HL-60 (cell line): ENCODE data around the gene PRRX2.

Source experiments
- DNase-seq, 2 experiments: peaks; one replicate each; pipeline ENCODE4 v3.0.0-alpha.2; 2010 to 2020; ENCODE audit warnings: low read depth in 1 of 2, low spot score in 1 of 2
- H3K27ac ChIP-seq: fragments of 250-450 bp; sonication (Bioruptor Pico); replicated peaks from 2 replicates; pipeline ENCODE4 v1.5.1; 2020; ENCODE audit warnings: mild to moderate bottlenecking, moderate library complexity
- H3K27me3 ChIP-seq: fragments of 250-450 bp; sonication (Bioruptor Pico); 2 replicates; pipeline ENCODE4 v1.5.1; 2021; ENCODE audit warnings: mild to moderate bottlenecking, moderate library complexity; ENCODE audit not compliant: insufficient read depth, poor library complexity, severe bottlenecking
- H3K4me3 ChIP-seq: replicated peaks from 2 replicates; pipeline ENCODE4 v1.5.1; 2011; ENCODE audit warnings: mild to moderate bottlenecking, control low read depth, low read length; ENCODE audit not compliant: insufficient read depth
- GABPA ChIP-seq: IDR thresholded peaks from 2 replicates; pipeline ENCODE4 v1.6.1; 2012; ENCODE audit warnings: low read depth
- POLR2AphosphoS5 ChIP-seq: IDR thresholded peaks from 2 replicates; pipeline ENCODE4 v1.6.1; 2012; ENCODE audit warnings: low read depth
- SPI1 ChIP-seq: IDR thresholded peaks from 2 replicates; pipeline ENCODE4 v1.6.1; 2012; ENCODE audit warnings: low read depth, mild to moderate bottlenecking, borderline replicate concordance
- TF ChIP-seq, protein P1 (sequence below): IDR thresholded peaks from one replicate; pipeline ENCODE4 v1.5.1; 2011; ENCODE audit warnings: low read length, control low read depth, inconsistent platforms; ENCODE audit not compliant: insufficient read depth
- TF ChIP-seq, protein P2 (sequence below): IDR thresholded peaks from 2 replicates; pipeline ENCODE4 v1.6.1; 2012; ENCODE audit warnings: low read depth; ENCODE audit not compliant: insufficient replicate concordance

The PRRX2 gene

DNA sequence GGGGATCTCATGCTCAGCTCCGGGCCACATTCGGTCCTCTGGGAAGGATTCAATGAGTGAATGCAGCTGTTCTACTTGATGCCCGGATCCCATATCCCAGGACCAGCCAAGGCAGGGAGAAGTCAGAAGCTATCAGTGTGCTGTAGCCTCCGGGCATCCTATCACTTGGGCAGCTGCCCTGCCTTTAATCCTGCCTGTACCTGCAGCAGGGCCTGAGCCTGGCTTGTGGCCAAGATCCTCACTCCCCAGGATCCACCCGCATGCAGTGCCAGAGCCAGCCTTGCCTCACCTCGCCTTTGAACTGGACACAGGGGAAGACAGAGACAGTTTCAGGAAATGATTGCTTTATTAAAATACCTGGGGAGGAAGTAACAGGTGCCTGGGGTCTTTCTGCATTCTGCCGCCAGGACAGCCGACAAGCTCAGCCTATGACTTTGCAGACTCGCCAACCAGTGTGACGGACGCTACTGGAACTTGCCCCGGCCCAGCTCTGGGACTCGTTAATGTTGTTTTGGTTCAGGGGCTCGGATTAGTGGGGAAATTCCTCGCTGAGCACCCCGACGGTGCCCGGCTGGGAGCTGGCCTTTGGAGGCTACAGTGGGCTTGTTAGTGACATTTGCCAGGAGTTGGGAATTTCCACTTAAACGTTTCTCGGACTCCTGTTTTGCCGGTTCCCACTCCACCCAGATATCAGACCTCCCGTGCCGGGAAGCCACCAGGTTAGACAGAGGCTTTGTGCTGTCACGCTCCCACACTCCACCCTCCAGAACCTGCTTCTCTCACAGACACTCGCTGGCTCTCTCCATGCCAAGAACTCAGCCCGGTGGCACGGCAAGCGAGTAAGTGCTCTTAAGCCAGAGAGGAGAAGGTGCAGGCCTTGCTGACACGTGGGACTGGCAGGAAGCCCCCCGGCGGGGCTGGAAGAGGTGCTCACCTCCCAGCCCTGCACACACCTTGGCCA, 86.7 kb downstream of the PRRX2 start:
- Histone ChIP-seq H3K27ac (no peak overlapping the region), H3K4me3 (no peak overlapping the region), H3K27me3 (peaks cover 22% of the 10 kb centered on the region)
- no peak for DNase-seq
- TF ChIP-seq, protein P1, sequence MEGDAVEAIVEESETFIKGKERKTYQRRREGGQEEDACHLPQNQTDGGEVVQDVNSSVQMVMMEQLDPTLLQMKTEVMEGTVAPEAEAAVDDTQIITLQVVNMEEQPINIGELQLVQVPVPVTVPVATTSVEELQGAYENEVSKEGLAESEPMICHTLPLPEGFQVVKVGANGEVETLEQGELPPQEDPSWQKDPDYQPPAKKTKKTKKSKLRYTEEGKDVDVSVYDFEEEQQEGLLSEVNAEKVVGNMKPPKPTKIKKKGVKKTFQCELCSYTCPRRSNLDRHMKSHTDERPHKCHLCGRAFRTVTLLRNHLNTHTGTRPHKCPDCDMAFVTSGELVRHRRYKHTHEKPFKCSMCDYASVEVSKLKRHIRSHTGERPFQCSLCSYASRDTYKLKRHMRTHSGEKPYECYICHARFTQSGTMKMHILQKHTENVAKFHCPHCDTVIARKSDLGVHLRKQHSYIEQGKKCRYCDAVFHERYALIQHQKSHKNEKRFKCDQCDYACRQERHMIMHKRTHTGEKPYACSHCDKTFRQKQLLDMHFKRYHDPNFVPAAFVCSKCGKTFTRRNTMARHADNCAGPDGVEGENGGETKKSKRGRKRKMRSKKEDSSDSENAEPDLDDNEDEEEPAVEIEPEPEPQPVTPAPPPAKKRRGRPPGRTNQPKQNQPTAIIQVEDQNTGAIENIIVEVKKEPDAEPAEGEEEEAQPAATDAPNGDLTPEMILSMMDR: no peak
- TF ChIP-seq, protein P2, sequence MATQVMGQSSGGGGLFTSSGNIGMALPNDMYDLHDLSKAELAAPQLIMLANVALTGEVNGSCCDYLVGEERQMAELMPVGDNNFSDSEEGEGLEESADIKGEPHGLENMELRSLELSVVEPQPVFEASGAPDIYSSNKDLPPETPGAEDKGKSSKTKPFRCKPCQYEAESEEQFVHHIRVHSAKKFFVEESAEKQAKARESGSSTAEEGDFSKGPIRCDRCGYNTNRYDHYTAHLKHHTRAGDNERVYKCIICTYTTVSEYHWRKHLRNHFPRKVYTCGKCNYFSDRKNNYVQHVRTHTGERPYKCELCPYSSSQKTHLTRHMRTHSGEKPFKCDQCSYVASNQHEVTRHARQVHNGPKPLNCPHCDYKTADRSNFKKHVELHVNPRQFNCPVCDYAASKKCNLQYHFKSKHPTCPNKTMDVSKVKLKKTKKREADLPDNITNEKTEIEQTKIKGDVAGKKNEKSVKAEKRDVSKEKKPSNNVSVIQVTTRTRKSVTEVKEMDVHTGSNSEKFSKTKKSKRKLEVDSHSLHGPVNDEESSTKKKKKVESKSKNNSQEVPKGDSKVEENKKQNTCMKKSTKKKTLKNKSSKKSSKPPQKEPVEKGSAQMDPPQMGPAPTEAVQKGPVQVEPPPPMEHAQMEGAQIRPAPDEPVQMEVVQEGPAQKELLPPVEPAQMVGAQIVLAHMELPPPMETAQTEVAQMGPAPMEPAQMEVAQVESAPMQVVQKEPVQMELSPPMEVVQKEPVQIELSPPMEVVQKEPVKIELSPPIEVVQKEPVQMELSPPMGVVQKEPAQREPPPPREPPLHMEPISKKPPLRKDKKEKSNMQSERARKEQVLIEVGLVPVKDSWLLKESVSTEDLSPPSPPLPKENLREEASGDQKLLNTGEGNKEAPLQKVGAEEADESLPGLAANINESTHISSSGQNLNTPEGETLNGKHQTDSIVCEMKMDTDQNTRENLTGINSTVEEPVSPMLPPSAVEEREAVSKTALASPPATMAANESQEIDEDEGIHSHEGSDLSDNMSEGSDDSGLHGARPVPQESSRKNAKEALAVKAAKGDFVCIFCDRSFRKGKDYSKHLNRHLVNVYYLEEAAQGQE: no peak
- TF ChIP-seq GABPA (no peak), SPI1 (no peak), POLR2AphosphoS5 (no peak)

DNA sequence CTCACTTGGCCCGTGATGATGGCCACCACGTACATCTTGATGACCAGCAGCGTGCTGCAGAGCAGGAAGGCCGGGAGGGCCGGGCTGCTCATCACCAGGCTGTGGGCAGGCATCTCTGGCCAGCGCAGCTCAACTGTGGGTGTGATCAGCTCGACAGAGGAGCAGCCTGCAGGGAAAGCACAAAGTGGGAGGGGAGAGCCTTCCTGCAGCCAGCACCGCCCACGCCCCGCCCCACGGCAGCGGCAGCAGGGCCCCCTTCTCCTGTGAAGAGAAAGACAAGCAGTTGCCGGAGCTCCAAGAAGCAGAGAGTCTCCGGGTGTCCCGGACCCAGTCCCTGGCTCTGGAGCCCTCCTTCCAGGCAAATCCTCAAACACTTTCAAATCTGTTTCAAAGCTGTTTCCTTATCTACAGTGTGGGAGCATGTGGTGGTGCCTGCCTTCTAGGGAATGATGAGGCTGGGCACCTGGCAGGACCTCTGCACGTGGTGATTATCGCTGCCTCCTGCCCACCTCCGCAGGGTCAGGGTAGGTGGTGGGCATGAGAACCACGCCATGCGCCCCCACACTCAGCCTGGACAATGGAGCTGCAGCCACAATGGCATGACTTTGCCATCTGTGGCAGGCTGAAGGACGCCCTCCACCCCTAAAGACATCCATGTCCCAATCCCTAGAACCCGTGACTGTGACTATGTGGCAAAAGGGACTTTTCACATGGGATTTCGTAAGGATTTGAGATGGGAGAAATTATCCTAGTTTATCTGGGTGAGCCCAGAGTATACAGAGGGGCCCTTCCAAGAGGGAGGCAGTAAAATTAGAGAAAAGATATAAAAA, 87.7 kb downstream of the PRRX2 start, which contains the start of gene PTGES:
Gene PTGES, minus strand, starts transcription at position 143 of the 830 bp plus-strand sequence. Its CDS starts 30 bp downstream, at position 113.
- no peak within 1 kb of the TSS for H3K4me3 ChIP-seq
- H3K27me3 ChIP-seq: peaks cover 23% of the 10 kb centered on the region
- no peak for TF ChIP-seq SPI1
- no peak for TF ChIP-seq GABPA
- TF ChIP-seq POLR2AphosphoS5: no peak
- TF ChIP-seq, protein P2: no peak
- TF ChIP-seq, protein P1: no peak
- no peak within 1 kb of the TSS for H3K27ac ChIP-seq
- DNase-seq: peak in 1 of 2 experiments; percentile 12

DNA sequence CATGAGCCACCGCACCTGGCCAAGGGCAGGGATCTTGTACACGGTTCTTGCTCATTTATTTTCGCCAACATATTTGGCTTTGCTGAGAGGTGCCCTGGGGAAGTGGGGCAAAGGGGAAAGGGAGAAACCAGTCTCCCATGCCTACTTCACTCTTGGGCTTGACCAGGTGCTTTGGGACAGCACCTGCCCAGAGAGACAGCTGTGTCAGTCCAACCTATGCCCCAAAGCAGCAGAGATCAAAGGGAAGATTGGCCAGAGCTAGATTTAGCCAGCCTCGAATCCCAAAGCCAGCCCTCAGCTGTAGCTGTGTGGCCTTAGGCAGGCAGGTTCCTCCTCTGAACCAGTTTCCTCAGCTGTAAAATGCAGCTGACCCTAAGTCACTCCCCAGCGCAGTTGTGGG, 89.7 kb downstream of the PRRX2 start:
- Histone ChIP-seq H3K27me3 (peaks cover 23% of the 10 kb centered on the region), H3K27ac (no peak overlapping the region), H3K4me3 (no peak overlapping the region)
- DNase-seq: no peak
- TF ChIP-seq POLR2AphosphoS5 (no peak), GABPA (no peak), SPI1 (no peak)
- TF ChIP-seq, protein P1: no peak
- TF ChIP-seq, protein P2: no peak
